Measurements from ENCODE around the gene TRIP10. TPM values are rescaled to one million over a fixed set of nuclear protein-coding genes. Genes with fewer than 3 reads are reported as not detected.

Gene TRIP10
- total RNA-seq, 1 donor from 2014 or later, result 53.0 TPM

DNA sequence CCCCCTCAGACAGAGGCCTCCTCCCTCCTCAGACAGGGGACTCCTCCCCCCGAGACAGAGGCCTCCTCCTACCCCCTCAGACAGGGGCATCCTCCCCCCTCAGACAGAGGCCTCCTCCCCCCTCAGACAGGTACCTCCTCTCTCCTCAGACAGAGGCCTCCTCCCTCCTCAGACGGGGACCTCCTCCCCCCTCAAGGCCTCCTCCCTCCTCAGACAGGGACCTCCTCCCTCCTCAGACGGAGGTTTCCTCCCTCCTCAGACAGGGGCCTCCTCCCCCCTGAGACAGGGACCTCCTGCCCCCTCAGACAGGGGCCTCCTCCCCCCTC, 32.9 kb upstream of the TRIP10 start:
- no peak overlapping the region for H3K27ac Mint-ChIP-seq
- Histone ChIP-seq H3K4me2 (no peak overlapping the region), H3F3A (ENCODE audit: low read depth) (no peaks in the 10 kb centered on the region), H3K4me3 (no peak overlapping the region), H3K79me2 (ENCODE audit: low read depth) (no peaks in the 10 kb centered on the region), H3K9me3 (ENCODE audit: low read depth) (no peaks in the 10 kb centered on the region), H4K20me1 (ENCODE audit: low read depth) (no peaks in the 10 kb centered on the region), H3K27me3 (peaks cover 36% of the 10 kb centered on the region), H3K9ac (no peak overlapping the region), H3K27ac (no peak overlapping the region), H3K36me3 (no peaks in the 10 kb centered on the region), H3K4me1 (no peaks in the 10 kb centered on the region), H2AFZ (replicated peaks) (no peak overlapping the region)
- no peaks in the 10 kb centered on the region for H3K36me3 Mint-ChIP-seq
- no peaks in the 10 kb centered on the region for H3K4me1 Mint-ChIP-seq
- H3K27me3 Mint-ChIP-seq (ENCODE audit: insufficient read depth, low read depth), result peaks cover 28% of the 10 kb centered on the region
- no peak overlapping the region for H3K4me3 Mint-ChIP-seq
- no peaks in the 10 kb centered on the region for H3K9me3 Mint-ChIP-seq
- no peak for DNase-seq (ENCODE audit: low spot score)
- TF ChIP-seq EZH2phosphoT487 (IDR thresholded peaks at IDR 0.05) (no peak), CTCF (IDR thresholded peaks at IDR 0.05) (no peak), EZH2 (IDR thresholded peaks at IDR 0.05) (no peak)

DNA sequence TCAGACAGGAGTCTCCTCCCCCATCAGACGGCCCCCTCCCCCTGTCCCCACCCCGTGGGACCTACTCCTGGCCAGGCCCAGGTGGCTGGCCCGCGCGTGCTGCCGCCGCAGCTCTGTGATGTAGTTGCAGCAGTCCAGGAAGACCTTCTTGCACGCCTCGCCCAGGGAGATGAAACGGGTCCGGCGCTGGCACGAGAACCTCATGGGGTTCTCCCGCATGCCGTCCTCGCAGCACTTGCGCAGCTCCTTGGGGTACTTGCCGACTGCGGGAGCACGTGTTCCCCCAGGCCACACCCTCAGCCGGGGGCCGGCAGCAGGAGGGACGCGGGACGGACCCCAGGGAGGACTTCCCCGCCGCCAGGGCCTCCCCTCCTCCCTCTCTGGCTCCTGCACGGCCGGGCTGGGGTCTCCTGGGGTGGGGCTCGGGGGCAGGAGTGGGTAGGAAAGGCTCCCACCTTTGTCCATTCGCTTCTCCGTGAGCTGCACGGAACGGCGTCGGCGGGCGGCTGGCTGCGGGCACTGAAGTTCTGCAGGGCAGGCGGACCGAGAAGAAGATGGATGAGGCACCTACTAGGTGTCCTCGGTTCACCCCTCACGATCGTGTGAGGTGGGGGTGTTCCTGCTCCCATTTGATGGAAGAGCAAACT, 32.3 kb upstream of the TRIP10 start:
- no peak for TF ChIP-seq CTCF (IDR thresholded peaks at IDR 0.05)
- no peak for TF ChIP-seq EZH2phosphoT487 (IDR thresholded peaks at IDR 0.05)
- TF ChIP-seq EZH2 (IDR thresholded peaks at IDR 0.05), result no peak
- no peaks in the 10 kb centered on the region for H3K9me3 Mint-ChIP-seq
- DNase-seq (ENCODE audit: low spot score), result no peak
- H3K4me1 ChIP-seq, result no peaks in the 10 kb centered on the region
- H2AFZ ChIP-seq (replicated peaks), result no peak overlapping the region
- H3K9me3 ChIP-seq (ENCODE audit: low read depth), result no peaks in the 10 kb centered on the region
- no peaks in the 10 kb centered on the region for H3K36me3 Mint-ChIP-seq
- no peak overlapping the region for H3K27ac ChIP-seq
- H4K20me1 ChIP-seq (ENCODE audit: low read depth), result no peaks in the 10 kb centered on the region
- H3K27me3 ChIP-seq, result peaks cover 42% of the 10 kb centered on the region
- H3K27ac Mint-ChIP-seq, result no peak overlapping the region
- H3K4me3 Mint-ChIP-seq, result no peak overlapping the region
- no peaks in the 10 kb centered on the region for H3K4me1 Mint-ChIP-seq
- no peak overlapping the region for H3K4me2 ChIP-seq
- H3F3A ChIP-seq (ENCODE audit: low read depth), result no peaks in the 10 kb centered on the region
- no peak overlapping the region for H3K9ac ChIP-seq
- no peaks in the 10 kb centered on the region for H3K79me2 ChIP-seq (ENCODE audit: low read depth)
- H3K4me3 ChIP-seq, result no peak overlapping the region
- no peaks in the 10 kb centered on the region for H3K36me3 ChIP-seq
- H3K27me3 Mint-ChIP-seq (ENCODE audit: insufficient read depth, low read depth), result peaks cover 30% of the 10 kb centered on the region

GRCh38 chr19:6707658-6708018, 31.8 kb upstream of the TRIP10 start:
- no peak for TF ChIP-seq EZH2 (IDR thresholded peaks at IDR 0.05)
- TF ChIP-seq CTCF (IDR thresholded peaks at IDR 0.05), result no peak
- no peak for TF ChIP-seq EZH2phosphoT487 (IDR thresholded peaks at IDR 0.05)
- Histone ChIP-seq H3K27me3 (peaks cover 43% of the 10 kb centered on the region), H3K4me2 (no peak overlapping the region), H3K27ac (no peak overlapping the region), H3F3A (ENCODE audit: low read depth) (no peaks in the 10 kb centered on the region), H3K9ac (no peak overlapping the region), H2AFZ (replicated peaks) (no peak overlapping the region), H4K20me1 (ENCODE audit: low read depth) (no peaks in the 10 kb centered on the region), H3K4me1 (no peaks in the 10 kb centered on the region), H3K9me3 (ENCODE audit: low read depth) (no peaks in the 10 kb centered on the region), H3K36me3 (no peaks in the 10 kb centered on the region), H3K79me2 (ENCODE audit: low read depth) (no peaks in the 10 kb centered on the region), H3K4me3 (no peak overlapping the region)
- DNase-seq (ENCODE audit: low spot score), result no peak
- Mint-ChIP-seq H3K27me3 (ENCODE audit: insufficient read depth, low read depth) (peaks cover 35% of the 10 kb centered on the region), H3K27ac (no peak overlapping the region), H3K9me3 (peaks cover 2% of the 10 kb centered on the region), H3K4me1 (no peaks in the 10 kb centered on the region), H3K36me3 (no peaks in the 10 kb centered on the region), H3K4me3 (no peak overlapping the region)
